GM23338 (cell line): ENCODE data around the gene ADAMTS17. TPM values are rescaled to one million over a fixed set of nuclear protein-coding genes. Genes with fewer than 3 reads are reported as not detected.

Experiments
- ATAC-seq: fragments of 200-7000 bp; cut with Tn5 transposase; 3 replicates; pipeline ENCODE4 v1.9.1; 2020
- DNase-seq: peaks from one replicate; pipeline ENCODE4 v3.0.0-alpha.2; 2015; ENCODE audit warnings: low spot score
- H2AFZ ChIP-seq: fragments of 200-600 bp; sonication (generic); 2 replicates; pipeline ENCODE4 v1.8.0; 2016; ENCODE audit warnings: antibody characterized with exemption, mild to moderate bottlenecking, moderate library complexity
- H3F3A ChIP-seq: fragments of 200-600 bp; sonication (generic); replicated peaks from 2 replicates; pipeline ENCODE4 v1.8.0; 2017; ENCODE audit warnings: antibody characterized with exemption, mixed run types, low read depth
- H3K27ac ChIP-seq: fragments of 200-600 bp; sonication (generic); 2 replicates; pipeline ENCODE4 v1.6.1; 2016; ENCODE audit warnings: low read depth
- H3K27me3 ChIP-seq: fragments of 200-600 bp; sonication (generic); 2 replicates; pipeline ENCODE4 v1.8.0; 2016; ENCODE audit warnings: mild to moderate bottlenecking, mixed run types, moderate library complexity; ENCODE audit not compliant: insufficient read depth
- H3K36me3 ChIP-seq: fragments of 200-600 bp; sonication (generic); 2 replicates; pipeline ENCODE4 v1.8.0; 2016; ENCODE audit warnings: mild to moderate bottlenecking; ENCODE audit not compliant: insufficient read depth
- H3K4me1 ChIP-seq: fragments of 200-600 bp; sonication (generic); 2 replicates; pipeline ENCODE4 v1.8.0; 2016; ENCODE audit warnings: mild to moderate bottlenecking, moderate library complexity; ENCODE audit not compliant: insufficient read depth
- H3K4me2 ChIP-seq: fragments of 200-600 bp; sonication (generic); 2 replicates; pipeline ENCODE4 v1.7.1; 2017; ENCODE audit warnings: mixed run types
- H3K4me3 ChIP-seq: fragments of 200-600 bp; sonication (generic); 2 replicates; pipeline ENCODE4 v1.6.1; 2016; ENCODE audit warnings: mixed run types
- H3K79me2 ChIP-seq: fragments of 200-600 bp; sonication (generic); replicated peaks from 2 replicates; pipeline ENCODE4 v1.8.0; 2017; ENCODE audit warnings: mild to moderate bottlenecking; ENCODE audit not compliant: insufficient read depth
- H3K9me2 ChIP-seq: fragments of 200-600 bp; sonication (generic); 2 replicates; pipeline ENCODE4 v1.8.0; 2017; ENCODE audit not compliant: insufficient read depth
- H4K20me1 ChIP-seq: fragments of 200-600 bp; sonication (generic); replicated peaks from 2 replicates; pipeline ENCODE4 v1.8.0; 2017; ENCODE audit warnings: mild to moderate bottlenecking; ENCODE audit not compliant: insufficient read depth
- H3K27ac Mint-ChIP-seq: 2 replicates; pipeline ENCODE4 v1.8.0; 2020; ENCODE audit warnings: inconsistent platforms, mild to moderate bottlenecking, moderate library complexity, mixed read lengths
- H3K27me3 Mint-ChIP-seq: 3 replicates; pipeline ENCODE4 v1.8.0; 2022; ENCODE audit warnings: low read depth, mild to moderate bottlenecking, moderate library complexity, mixed read lengths, inconsistent platforms; ENCODE audit not compliant: insufficient read depth, poor library complexity
- H3K36me3 Mint-ChIP-seq: 3 replicates; pipeline ENCODE4 v1.8.0; 2021; ENCODE audit warnings: low read depth, mild to moderate bottlenecking, inconsistent platforms, moderate library complexity, mixed read lengths
- H3K4me1 Mint-ChIP-seq: 3 replicates; pipeline ENCODE4 v1.8.0; 2020; ENCODE audit warnings: mild to moderate bottlenecking, inconsistent platforms, mixed read lengths
- H3K4me3 Mint-ChIP-seq: 3 replicates; pipeline ENCODE4 v1.8.0; 2021; ENCODE audit warnings: moderate library complexity, mild to moderate bottlenecking, inconsistent platforms, mixed read lengths
- H3K9me3 Mint-ChIP-seq: 3 replicates; pipeline ENCODE4 v1.8.0; 2020; ENCODE audit warnings: moderate library complexity, mild to moderate bottlenecking, inconsistent platforms, mixed read lengths
- CREB1 ChIP-seq: fragments of 250-450 bp; sonication (Bioruptor Pico); IDR thresholded peaks from 2 replicates; pipeline ENCODE4 v1.5.0; 2020; ENCODE audit warnings: low read depth, mild to moderate bottlenecking, moderate library complexity
- EZH2 ChIP-seq: fragments of 200-600 bp; sonication (generic); IDR thresholded peaks from one replicate; pipeline ENCODE4 v1.8.0; 2017; ENCODE audit warnings: antibody characterized with exemption, mild to moderate bottlenecking, low read depth; ENCODE audit not compliant: unreplicated experiment
- EZH2phosphoT487 ChIP-seq: fragments of 200-600 bp; sonication (generic); IDR thresholded peaks from one replicate; pipeline ENCODE4 v1.8.1; 2018; ENCODE audit warnings: antibody characterized with exemption; ENCODE audit not compliant: unreplicated experiment
- JUNB ChIP-seq: IDR thresholded peaks from one replicate; pipeline ENCODE4 v1.6.1; 2016; ENCODE audit warnings: antibody characterized with exemption; ENCODE audit not compliant: unreplicated experiment
- NANOG ChIP-seq: IDR thresholded peaks from 2 replicates; pipeline ENCODE4 v1.6.1; 2016; ENCODE audit warnings: antibody characterized with exemption, borderline replicate concordance
- POLR2AphosphoS5 ChIP-seq: IDR thresholded peaks from 2 replicates; pipeline ENCODE4 v1.6.1; 2016; ENCODE audit warnings: antibody characterized with exemption, low read depth
- STAT1 ChIP-seq: IDR thresholded peaks from one replicate; pipeline ENCODE4 v1.6.1; 2016; ENCODE audit warnings: antibody characterized with exemption; ENCODE audit not compliant: unreplicated experiment
- ZNF114 ChIP-seq: fragments of 250-450 bp; sonication (Bioruptor Pico); IDR thresholded peaks from 2 replicates; pipeline ENCODE4 v1.5.0; 2020; ENCODE audit warnings: mild to moderate bottlenecking, moderate library complexity
- ZNF331 ChIP-seq: fragments of 250-450 bp; sonication (Bioruptor Pico); IDR thresholded peaks from 2 replicates; pipeline ENCODE4 v1.5.0; 2020; ENCODE audit warnings: low read depth, mild to moderate bottlenecking, moderate library complexity
- polyA plus RNA-seq: library from polyadenylated mRNA; unstranded; fragments of >200 nt; fragmentation: Nextera tagmentation; extraction: Ambion mirVana; gene quantifications from 2 replicates; pipeline ENCODE4 v1.2.1, GENCODE V29; 2016
- total RNA-seq: library from RNA; depleted of rRNA; stranded (reverse); fragments of >200 nt; shearing (Covaris generic); gene quantifications from 2 replicates; pipeline ENCODE4 v1.2.3, GENCODE V29; 2014
- TF ChIP-seq, protein P1 (sequence below): IDR thresholded peaks from one replicate; pipeline ENCODE4 v1.6.1; 2018; ENCODE audit warnings: antibody characterized with exemption; ENCODE audit not compliant: unreplicated experiment
- TF ChIP-seq, protein P2 (sequence below): fragments of 250-450 bp; sonication (Bioruptor Pico); IDR thresholded peaks from 2 replicates; pipeline ENCODE4 v1.5.0; 2020; ENCODE audit warnings: mild to moderate bottlenecking, moderate library complexity
- TF ChIP-seq, protein P3 (sequence below): IDR thresholded peaks from 2 replicates; pipeline ENCODE4 v1.6.1; 2016; ENCODE audit warnings: antibody characterized with exemption
- TF ChIP-seq, protein P4 (sequence below), 2 experiments: fragments of 200-600 bp in 1 of 2; sonication (generic) in 1 of 2; conservative IDR thresholded peaks; 2 replicates each; pipeline versions ENCODE4 v1.5.1 to v1.6.1; 2016 to 2017; ENCODE audit warnings: antibody characterized with exemption in 2 of 2, low read depth in 2 of 2, mild to moderate bottlenecking in 2 of 2, moderate library complexity in 1 of 2

Gene ADAMTS17
- total and polyA plus RNA-seq, 2 experiments from 2014 or later: 0.60 to 3.8 TPM

DNA sequence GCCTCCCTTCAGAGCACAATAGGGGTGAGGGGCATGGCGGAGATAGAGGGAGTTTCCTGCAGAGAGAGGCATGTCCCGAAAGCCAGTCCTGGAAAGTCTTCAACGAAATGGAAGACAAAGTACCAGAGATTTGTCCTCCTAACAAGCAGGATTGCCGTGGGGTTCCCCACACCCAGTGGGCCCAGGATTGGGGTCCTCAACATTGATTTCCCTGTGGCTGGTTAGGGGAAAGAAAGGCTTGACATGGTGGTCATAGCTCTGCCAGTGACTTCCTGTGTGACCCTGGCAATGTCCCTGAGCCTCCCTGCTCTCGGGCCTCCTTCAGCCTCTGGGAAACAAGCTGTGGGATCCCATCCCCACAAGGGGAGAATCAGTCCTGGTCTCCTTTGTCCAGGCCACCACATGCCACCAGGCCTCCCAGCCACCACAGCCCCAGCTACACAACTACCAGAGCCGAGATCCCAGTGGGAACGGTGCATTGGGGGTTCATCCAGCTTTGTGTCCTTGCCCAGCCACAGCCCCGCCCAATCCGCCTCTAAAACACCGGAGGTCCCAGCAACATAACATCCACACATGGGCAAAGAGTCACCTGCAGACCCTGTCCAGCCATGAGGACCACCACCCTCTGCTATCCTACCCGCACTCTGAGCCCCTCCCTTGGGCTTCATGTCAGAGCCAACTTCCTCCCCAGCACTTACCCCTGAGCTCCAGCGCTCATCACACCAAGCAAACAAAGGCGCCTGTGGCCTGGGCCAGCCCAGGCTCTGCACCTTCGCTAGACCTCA lies 63.0 kb downstream of the ADAMTS17 start:
- H4K20me1 ChIP-seq: no peaks in the 10 kb centered on the region
- H2AFZ ChIP-seq: no peak overlapping the region
- H3K4me3 ChIP-seq: no peak overlapping the region
- H3K27ac ChIP-seq: no peak overlapping the region
- Mint-ChIP-seq H3K9me3 (no peaks in the 10 kb centered on the region; the same call in 1 of the 3 replicates), H3K27ac (no peak overlapping the region), H3K27me3 (peaks cover 4% of the 10 kb centered on the region), H3K4me3 (no peak overlapping the region), H3K4me1 (no peaks in the 10 kb centered on the region; the same call in 2 of the 3 replicates), H3K36me3 (no peaks in the 10 kb centered on the region; the same call in 2 of the 3 replicates)
- H3K4me1 ChIP-seq: no peaks in the 10 kb centered on the region
- ATAC-seq (no peak), DNase-seq (no peak)
- H3K79me2 ChIP-seq: no peaks in the 10 kb centered on the region
- H3K4me2 ChIP-seq: no peak overlapping the region
- no peaks in the 10 kb centered on the region for H3K27me3 ChIP-seq
- TF ChIP-seq ZNF331 (no peak), JUNB (no peak), EZH2 (no peak), POLR2AphosphoS5 (no peak), EZH2phosphoT487 (no peak), CREB1 (CRISPR knock-in tag) (no peak), ZNF114 (CRISPR knock-in tag) (no peak), STAT1 (no peak), NANOG (no peak)
- TF ChIP-seq, protein P1, sequence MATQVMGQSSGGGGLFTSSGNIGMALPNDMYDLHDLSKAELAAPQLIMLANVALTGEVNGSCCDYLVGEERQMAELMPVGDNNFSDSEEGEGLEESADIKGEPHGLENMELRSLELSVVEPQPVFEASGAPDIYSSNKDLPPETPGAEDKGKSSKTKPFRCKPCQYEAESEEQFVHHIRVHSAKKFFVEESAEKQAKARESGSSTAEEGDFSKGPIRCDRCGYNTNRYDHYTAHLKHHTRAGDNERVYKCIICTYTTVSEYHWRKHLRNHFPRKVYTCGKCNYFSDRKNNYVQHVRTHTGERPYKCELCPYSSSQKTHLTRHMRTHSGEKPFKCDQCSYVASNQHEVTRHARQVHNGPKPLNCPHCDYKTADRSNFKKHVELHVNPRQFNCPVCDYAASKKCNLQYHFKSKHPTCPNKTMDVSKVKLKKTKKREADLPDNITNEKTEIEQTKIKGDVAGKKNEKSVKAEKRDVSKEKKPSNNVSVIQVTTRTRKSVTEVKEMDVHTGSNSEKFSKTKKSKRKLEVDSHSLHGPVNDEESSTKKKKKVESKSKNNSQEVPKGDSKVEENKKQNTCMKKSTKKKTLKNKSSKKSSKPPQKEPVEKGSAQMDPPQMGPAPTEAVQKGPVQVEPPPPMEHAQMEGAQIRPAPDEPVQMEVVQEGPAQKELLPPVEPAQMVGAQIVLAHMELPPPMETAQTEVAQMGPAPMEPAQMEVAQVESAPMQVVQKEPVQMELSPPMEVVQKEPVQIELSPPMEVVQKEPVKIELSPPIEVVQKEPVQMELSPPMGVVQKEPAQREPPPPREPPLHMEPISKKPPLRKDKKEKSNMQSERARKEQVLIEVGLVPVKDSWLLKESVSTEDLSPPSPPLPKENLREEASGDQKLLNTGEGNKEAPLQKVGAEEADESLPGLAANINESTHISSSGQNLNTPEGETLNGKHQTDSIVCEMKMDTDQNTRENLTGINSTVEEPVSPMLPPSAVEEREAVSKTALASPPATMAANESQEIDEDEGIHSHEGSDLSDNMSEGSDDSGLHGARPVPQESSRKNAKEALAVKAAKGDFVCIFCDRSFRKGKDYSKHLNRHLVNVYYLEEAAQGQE: no peak
- TF ChIP-seq, protein P2, sequence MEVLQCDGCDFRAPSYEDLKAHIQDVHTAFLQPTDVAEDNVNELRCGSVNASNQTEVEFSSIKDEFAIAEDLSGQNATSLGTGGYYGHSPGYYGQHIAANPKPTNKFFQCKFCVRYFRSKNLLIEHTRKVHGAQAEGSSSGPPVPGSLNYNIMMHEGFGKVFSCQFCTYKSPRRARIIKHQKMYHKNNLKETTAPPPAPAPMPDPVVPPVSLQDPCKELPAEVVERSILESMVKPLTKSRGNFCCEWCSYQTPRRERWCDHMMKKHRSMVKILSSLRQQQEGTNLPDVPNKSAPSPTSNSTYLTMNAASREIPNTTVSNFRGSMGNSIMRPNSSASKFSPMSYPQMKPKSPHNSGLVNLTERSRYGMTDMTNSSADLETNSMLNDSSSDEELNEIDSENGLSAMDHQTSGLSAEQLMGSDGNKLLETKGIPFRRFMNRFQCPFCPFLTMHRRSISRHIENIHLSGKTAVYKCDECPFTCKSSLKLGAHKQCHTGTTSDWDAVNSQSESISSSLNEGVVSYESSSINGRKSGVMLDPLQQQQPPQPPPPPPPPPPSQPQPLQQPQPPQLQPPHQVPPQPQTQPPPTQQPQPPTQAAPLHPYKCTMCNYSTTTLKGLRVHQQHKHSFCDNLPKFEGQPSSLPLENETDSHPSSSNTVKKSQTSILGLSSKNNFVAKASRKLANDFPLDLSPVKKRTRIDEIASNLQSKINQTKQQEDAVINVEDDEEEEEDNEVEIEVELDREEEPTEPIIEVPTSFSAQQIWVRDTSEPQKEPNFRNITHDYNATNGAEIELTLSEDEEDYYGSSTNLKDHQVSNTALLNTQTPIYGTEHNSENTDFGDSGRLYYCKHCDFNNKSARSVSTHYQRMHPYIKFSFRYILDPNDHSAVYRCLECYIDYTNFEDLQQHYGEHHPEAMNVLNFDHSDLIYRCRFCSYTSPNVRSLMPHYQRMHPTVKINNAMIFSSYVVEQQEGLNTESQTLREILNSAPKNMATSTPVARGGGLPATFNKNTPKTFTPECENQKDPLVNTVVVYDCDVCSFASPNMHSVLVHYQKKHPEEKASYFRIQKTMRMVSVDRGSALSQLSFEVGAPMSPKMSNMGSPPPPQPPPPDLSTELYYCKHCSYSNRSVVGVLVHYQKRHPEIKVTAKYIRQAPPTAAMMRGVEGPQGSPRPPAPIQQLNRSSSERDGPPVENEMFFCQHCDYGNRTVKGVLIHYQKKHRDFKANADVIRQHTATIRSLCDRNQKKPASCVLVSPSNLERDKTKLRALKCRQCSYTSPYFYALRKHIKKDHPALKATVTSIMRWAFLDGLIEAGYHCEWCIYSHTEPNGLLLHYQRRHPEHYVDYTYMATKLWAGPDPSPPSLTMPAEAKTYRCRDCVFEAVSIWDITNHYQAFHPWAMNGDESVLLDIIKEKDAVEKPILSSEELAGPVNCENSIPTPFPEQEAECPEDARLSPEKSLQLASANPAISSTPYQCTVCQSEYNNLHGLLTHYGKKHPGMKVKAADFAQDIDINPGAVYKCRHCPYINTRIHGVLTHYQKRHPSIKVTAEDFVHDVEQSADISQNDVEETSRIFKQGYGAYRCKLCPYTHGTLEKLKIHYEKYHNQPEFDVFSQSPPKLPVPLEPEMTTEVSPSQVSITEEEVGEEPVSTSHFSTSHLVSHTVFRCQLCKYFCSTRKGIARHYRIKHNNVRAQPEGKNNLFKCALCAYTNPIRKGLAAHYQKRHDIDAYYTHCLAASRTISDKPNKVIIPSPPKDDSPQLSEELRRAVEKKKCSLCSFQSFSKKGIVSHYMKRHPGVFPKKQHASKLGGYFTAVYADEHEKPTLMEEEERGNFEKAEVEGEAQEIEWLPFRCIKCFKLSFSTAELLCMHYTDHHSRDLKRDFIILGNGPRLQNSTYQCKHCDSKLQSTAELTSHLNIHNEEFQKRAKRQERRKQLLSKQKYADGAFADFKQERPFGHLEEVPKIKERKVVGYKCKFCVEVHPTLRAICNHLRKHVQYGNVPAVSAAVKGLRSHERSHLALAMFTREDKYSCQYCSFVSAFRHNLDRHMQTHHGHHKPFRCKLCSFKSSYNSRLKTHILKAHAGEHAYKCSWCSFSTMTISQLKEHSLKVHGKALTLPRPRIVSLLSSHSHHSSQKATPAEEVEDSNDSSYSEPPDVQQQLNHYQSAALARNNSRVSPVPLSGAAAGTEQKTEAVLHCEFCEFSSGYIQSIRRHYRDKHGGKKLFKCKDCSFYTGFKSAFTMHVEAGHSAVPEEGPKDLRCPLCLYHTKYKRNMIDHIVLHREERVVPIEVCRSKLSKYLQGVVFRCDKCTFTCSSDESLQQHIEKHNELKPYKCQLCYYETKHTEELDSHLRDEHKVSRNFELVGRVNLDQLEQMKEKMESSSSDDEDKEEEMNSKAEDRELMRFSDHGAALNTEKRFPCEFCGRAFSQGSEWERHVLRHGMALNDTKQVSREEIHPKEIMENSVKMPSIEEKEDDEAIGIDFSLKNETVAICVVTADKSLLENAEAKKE (CRISPR knock-in tag): no peak
- TF ChIP-seq, protein P3, sequence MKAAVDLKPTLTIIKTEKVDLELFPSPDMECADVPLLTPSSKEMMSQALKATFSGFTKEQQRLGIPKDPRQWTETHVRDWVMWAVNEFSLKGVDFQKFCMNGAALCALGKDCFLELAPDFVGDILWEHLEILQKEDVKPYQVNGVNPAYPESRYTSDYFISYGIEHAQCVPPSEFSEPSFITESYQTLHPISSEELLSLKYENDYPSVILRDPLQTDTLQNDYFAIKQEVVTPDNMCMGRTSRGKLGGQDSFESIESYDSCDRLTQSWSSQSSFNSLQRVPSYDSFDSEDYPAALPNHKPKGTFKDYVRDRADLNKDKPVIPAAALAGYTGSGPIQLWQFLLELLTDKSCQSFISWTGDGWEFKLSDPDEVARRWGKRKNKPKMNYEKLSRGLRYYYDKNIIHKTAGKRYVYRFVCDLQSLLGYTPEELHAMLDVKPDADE: no peak
- TF ChIP-seq, protein P4, sequence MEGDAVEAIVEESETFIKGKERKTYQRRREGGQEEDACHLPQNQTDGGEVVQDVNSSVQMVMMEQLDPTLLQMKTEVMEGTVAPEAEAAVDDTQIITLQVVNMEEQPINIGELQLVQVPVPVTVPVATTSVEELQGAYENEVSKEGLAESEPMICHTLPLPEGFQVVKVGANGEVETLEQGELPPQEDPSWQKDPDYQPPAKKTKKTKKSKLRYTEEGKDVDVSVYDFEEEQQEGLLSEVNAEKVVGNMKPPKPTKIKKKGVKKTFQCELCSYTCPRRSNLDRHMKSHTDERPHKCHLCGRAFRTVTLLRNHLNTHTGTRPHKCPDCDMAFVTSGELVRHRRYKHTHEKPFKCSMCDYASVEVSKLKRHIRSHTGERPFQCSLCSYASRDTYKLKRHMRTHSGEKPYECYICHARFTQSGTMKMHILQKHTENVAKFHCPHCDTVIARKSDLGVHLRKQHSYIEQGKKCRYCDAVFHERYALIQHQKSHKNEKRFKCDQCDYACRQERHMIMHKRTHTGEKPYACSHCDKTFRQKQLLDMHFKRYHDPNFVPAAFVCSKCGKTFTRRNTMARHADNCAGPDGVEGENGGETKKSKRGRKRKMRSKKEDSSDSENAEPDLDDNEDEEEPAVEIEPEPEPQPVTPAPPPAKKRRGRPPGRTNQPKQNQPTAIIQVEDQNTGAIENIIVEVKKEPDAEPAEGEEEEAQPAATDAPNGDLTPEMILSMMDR (conservative IDR thresholded peaks at IDR 0.05; ENCODE audit: low read depth in 2 of 2): no peak
- H3K9me2 ChIP-seq: 0 out of 2 replicates have a peak, but pooled peaks cover 5% of the 10 kb centered on the region
- no peaks in the 10 kb centered on the region for H3F3A ChIP-seq
- no peaks in the 10 kb centered on the region for H3K36me3 ChIP-seq
